Limb (tissue), 2 donors: ENCODE measurements around the gene MYO7B.

Experiments
- DNase-seq, 2 donors: peaks; one replicate each; pipeline ENCODE4 v3.0.0-alpha.2; 2016; ENCODE audit errors: extremely low spot score in 2 of 2

Gene MYO7B

GRCh38 chr2:127624756-127625571 lies 89.5 kb downstream of the MYO7B start:
- DNase-seq: no peak

- no peak for DNase-seq
Measured at GRCh38 chr2:127625572-127625951, 90.1 kb downstream of the MYO7B start.

GRCh38 chr2:127626175-127626574 lies 90.7 kb downstream of the MYO7B start:
- DNase-seq: no peak

GRCh38 chr2:127626917-127627739 lies 91.6 kb downstream of the MYO7B start:
- no peak for DNase-seq

GRCh38 chr2:127627740-127628571 lies 92.5 kb downstream of the MYO7B start:
- no peak for DNase-seq

- no peak for DNase-seq
Measured at GRCh38 chr2:127628767-127629614, 93.5 kb downstream of the MYO7B start.

GRCh38 chr2:127629637-127630036 lies 94.2 kb downstream of the MYO7B start:
- DNase-seq: no peak

GRCh38 chr2:127630096-127630863 lies 94.8 kb downstream of the MYO7B start:
- no peak for DNase-seq

GRCh38 chr2:127630864-127631540 lies 95.5 kb downstream of the MYO7B start:
- no peak for DNase-seq

- DNase-seq: no peak
Measured at GRCh38 chr2:127631541-127631996, 96.1 kb downstream of the MYO7B start.

- no peak for DNase-seq
Measured at GRCh38 chr2:127631997-127632581, 96.6 kb downstream of the MYO7B start.

GRCh38 chr2:127632592-127633489 lies 97.4 kb downstream of the MYO7B start:
- DNase-seq: no peak

- DNase-seq: no peak
Measured at GRCh38 chr2:127633556-127634065, 98.1 kb downstream of the MYO7B start.

GRCh38 chr2:127634066-127634617 lies 98.7 kb downstream of the MYO7B start:
- peak in 1 of 2 donors; percentile 15 for DNase-seq

- DNase-seq: no peak
Measured at GRCh38 chr2:127634626-127635379, 99.3 kb downstream of the MYO7B start.

GRCh38 chr2:127635380-127636237 lies 100.1 kb downstream of the MYO7B start:
- no peak for DNase-seq
